Left hindlimb (tissue), 1 donor: Measurements from ENCODE around the gene NCDN.

Experiments used
- DNase-seq: peaks from one replicate; pipeline ENCODE4 v3.0.0-alpha.2; 2018

The NCDN gene

DNA sequence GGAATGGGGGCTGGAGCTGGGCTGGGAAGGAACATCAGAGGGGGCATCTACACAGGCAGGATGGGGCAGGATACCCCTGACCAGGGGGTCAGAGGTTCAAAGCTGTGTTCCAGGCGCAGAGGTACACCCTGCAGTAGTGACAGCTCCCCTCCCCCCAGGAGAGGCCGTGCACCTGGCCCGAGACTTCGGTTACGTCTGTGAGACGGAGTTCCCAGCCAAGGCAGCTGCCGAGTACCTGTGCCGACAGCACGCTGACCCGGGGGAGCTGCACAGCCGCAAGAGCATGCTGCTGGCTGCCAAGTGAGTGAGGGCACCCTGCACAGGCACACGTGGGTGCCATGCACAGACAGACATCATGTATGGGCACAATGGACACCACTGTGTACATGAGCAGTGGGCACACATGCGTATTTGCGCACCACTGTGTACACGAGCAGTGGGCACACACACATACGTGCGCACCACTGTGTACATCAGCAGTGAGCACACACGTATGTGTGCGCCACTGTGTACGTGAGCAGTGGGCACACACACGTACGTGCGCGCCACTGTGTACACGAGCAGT is 33.0 kb downstream of the NCDN start:
- no peak for DNase-seq

DNA sequence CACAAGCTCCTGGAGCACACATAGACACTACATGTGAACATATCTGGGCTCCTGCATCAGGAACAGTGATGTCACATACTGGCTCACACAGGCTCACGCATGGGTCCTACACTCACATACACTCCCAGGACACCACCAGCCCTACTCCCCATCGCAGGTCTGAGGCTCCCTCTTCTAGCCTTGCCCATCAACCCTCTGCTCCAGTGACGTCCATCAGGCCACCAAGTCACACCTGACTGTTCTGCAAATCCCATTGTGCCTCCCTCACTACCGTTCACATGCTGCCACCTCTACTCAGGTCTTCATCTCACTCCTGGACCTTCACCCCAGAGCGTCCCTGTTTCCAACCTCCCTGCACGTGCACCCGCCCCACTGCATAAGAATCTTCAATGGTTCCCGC is 33.6 kb downstream of the NCDN start:
- no peak for DNase-seq

DNA sequence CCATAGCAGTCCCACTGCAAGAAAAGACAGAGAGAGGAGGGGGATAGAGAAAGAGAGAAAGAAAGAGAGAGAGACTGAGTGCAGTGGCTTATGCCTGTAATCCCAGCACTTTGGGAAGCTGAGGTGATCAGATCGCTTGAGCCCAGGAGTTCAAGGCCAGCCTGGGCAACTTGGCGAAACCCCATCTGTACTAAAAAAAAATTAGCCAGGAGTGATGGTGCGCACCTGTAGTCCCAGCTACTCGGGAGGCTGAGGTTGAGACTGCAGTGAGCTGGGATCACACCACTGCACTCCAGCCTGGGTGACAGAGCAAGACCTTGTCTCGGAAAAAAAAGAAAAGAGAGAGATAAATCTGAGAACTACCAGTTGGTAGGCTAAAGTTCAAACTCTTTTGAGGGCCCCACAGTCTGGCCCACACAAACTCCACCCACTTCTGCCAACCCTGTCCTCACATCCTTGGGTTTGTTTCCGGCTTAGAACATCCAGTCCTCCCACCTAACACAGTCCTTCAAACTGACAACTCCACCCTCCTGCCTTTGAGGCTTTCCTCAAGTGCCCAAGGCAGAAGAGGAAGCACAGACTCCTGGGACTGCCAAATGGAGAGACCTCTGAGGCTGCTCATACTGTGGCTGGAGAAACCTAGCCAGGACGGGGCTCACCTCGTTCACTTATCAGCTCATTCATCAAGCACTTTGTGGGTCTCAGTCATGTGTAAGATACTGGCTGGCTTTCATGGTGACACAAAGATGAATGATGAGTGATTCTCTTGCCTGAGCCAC is 35.6 kb downstream of the NCDN start:
- no peak for DNase-seq

DNA sequence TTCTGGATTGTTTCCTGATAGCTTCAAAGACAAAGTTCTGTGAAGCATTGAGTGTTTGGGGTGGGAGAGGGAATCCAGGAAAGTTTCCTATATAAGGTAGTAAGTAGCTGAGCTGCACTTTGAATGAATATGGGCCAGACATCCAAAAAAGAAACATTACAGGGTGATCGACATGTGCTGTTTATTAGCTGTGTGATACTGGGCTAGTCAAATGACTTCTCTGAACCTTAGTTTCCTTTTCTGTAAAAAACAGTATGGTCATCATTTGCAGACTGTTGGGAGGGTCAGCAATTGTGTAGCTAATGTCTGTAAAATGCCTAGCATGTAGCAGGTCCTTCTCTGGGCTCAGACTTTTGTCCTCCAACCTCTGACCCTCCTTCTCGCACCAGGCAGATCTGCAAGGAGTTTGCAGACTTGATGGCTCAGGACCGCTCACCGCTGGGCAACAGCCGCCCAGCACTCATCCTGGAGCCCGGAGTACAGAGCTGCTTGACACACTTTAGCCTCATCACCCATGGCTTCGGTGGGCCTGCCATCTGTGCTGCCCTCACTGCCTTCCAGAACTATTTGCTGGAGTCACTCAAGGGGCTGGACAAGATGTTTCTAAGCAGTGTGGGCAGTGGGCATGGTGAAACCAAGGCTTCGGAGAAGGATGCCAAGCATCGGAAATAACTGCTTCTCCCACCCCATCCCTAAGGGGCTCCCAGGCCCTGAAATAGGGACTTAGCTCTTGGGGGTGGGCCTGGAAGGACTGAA is 36.6 kb downstream of the NCDN start:
- no peak for DNase-seq

DNA sequence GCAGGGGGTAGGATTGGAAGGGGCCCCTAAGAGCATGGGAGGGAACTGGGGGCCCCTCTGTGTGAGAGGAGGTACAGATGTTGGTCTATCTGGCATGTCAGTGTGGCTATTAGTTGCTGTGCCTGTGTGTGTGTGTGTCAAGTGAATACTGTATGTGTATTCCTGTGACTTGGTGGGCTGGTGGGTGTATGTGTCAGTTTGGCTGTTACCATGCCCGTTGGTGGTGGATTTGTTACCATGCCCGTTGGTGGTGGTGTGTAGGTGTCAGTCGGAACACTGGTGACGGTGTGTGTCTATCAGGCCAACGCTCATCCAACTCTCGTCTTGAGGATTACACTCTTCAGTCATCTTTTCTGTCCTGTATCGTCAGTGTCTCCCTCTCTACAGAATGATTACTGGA is 38.1 kb downstream of the NCDN start:
- no peak for DNase-seq

DNA sequence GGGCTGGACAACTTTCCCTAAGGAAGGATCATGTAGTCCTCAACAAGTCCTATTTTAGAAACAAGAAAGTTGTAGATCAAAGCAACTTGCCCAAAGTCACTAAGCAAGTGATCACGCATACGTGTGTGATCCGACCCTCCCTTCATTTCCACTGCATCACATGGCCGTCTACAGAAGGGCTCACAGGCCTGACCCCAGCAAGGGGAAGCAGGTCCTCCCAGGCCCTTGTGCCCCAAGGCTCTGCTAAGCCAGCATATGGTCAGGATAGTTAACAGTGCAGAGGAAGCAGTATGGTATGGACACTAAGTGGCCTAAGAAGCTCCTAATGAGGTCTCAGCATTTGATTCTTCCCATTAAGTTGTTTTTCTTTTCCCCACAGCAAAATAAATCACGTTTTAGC is 40.3 kb downstream of the NCDN start:
- DNase-seq, result no peak

DNA sequence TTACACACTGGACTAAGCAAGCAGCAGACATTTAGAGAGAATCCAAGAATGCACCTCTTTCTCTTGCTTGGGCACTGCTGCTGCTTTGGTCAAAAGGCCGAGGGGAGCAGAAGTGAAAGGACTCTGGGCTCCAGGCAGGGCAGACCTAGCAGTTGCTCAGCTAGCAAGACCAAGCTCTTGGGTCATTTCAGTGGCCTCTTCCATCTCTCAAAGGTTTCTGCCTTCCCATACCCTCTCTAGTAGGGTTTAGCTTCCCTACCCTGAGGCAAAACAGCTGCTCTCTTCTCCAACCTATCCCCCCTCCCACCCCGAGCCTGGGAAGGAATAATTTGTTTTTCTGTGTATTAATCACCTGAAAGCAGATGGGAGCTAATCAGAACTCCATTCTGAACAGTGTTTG is 41.3 kb downstream of the NCDN start:
- no peak for DNase-seq

DNA sequence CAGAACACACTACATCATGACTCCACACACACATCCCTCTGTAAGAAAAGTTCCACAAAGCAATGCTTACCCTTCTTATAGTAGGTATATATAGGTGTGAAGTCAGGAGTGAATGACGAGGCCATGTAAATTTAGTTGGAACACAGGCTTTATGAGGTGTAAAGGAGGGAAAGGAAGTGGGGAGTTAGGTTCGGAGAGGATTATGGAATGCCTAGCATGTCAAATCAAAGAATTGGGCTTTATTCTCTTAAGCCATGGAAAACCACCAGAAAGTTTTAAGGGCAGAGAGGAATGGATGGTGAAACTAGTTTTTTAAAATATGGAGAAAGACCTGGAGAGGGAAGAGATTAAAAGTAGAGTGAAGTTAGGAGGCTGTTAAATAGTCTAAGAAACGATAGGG is 41.8 kb downstream of the NCDN start:
- DNase-seq, result no peak

DNA sequence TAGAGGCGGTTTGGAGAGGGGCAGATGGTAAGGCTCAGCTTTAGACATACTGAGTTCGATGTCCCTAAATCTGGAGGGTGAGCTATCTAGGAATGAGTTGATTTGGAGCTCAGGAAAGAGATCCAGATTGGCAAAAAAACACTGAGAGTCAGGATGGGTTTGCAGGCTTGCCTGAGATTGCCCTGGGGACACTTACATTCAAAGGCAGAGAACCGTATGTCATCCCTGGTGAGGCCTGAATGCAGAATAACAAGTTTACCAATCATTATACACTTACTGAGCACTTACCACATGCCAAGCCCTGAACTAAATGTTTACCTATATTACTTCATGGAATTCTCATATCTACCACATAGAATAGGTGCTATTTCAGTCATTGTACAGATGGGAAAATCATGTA is 43.0 kb downstream of the NCDN start:
- no peak for DNase-seq

DNA sequence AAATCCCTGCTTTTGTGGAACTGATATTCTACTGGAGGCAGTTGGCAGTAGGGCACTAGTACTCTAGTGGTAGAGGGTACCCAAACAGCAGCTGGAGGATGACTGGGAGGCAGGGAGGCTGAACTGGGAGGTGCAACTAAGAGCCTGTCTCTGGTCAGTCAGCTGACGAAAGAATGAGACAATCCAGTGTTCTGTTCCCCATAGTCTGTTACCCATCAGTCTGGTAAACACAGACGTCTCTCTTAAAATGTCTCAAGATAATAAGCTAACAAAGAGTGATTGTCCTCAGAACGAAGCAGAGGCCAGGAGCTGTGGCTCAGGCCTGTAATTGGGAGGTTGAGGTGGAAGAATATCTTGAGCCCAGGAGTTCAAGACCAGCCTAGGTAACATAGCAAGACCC is 45.9 kb downstream of the NCDN start:
- DNase-seq, result no peak

DNA sequence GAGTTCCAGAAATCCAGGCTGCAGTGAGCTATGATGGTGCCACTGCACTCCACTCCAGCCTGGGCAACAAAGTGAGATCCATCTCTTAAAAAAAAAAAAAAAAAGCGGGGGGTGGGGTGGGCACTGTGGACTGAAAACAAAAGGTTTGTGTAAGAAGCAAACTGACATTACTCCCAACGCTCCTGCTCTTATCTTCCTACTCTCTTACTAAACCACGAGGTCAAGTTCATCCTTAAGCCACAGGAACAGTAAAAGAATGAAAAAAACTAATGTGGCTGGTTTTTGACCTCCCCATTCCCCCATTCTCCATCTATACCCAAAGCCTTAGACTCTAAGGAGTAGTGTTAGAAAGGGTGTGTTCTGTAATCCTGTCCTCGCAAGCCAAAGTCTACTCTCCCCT is 46.3 kb downstream of the NCDN start:
- DNase-seq, result no peak

DNA sequence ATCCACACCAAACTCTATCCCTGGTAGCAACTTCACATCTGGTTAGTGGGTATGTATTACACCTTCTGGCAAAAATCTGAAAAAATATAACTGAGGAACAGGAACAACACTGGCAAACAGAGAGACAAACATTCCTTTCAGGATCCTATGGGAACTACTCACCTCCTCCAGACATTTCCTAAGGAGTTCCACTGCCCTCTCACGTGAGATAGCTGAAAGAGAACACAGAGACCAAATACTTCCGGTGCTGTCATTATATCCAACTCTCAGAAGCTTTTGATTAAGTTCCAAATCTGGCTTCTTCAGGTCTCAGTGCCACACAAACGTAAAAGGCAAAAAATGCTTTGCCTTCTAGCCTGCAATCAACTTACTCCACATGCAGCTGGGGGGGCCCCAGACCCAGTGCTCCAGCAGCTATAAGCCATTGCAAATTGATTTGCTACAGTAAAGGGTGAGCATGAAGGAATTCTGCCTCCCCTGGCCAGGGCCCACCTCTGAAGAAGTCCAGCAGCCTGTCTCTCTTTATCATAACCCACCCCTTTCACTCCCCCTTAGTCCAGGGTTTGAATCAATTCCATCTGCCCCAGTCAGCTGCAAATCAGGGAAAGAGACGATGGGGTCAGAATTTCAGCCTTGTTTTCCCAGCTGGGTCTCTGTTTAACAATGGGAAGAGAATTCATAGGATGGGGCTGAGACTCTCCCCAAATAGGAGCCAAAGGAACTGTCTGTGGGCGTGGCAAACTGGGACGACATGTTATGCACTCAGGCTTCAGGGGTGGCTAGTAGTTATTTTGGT is 47.7 kb downstream of the NCDN start:
- DNase-seq, result no peak

DNA sequence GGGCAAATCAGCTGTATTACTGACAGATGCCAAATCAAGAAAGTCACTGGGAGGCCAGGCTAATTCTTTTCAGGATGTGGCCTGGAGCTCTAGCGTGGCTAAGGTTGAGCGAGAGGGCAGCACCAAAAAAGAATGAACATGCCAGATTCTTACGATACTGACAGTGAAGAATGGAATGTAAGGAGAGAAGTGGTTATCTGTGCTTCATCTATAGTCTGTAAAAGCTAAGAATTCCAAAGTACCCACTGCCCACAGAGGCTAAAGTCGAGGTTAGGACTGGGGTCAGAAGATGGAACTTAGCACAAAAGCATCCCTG is 48.2 kb downstream of the NCDN start:
- no peak for DNase-seq

DNA sequence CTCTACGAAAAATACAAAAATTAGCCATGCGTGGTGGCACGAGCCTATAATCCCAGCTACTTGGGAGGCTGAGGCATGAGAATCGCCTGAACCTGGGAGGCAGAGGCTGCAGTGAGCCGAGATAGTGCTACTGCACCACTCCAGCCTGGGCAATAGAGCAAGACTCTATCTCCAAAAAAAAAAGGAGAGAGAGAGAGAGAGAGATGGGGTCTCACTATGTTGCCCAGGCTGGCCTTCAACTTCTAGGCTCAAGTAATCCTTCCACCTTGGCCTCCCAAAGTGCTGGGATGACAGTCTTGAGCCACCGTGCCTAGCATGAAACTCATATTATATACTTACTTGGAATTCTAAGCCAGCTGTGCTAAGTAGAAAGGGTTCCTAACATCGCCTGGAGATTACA is 54.1 kb downstream of the NCDN start:
- no peak for DNase-seq

DNA sequence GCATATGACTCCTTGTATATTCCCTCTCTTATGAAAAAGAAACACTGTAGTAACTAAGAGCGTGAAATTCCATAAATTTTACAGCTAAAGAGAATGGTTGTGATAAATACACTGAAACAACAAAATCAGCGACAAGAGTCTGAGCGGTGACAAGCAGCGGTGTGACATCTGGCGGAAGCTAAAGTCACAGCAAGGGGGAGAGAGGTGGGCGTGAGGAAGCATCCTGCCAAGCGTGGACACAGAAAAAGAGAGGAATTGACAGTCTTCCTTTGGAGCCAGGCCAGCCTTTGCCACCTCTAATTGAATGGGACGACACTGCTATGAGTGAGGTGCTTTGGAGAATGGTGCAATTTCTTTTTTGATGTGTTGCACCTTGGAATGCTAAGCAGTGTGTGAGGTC is 57.8 kb downstream of the NCDN start:
- no peak for DNase-seq
